HCT116 (cell line): Measurements from ENCODE around the gene PYGO2. TPM values are rescaled to one million over a fixed set of nuclear protein-coding genes. Genes with fewer than 3 reads are reported as not detected.

Source experiments
- ATAC-seq: fragments of 200-7000 bp; cut with Tn5 transposase; 2 replicates; pipeline ENCODE4 v1.9.1; 2020; ENCODE audit warnings: mild to moderate bottlenecking, moderate library complexity
- BruUV-seq: library from RNA; stranded (reverse); fragments of 400-500 nt; replicated peaks from 2 replicates; lab custom pipeline; 2021; lab: Mats Ljungman, UMichigan
- CTCF ChIA-PET: fragments of 300-600 bp; sonication (Branson Sonifier 250); formaldehyde crosslinking; loops from one replicate; lab custom pipeline; 2021; ENCODE audit warnings: antibody characterized with exemption; lab: Charles Lee
- POLR2A ChIA-PET: fragments of 300-600, 350-600 bp; sonication (Branson Sonifier 250); formaldehyde crosslinking; loops from one replicate; lab custom pipeline; 2021; ENCODE audit warnings: antibody characterized with exemption; lab: Charles Lee
- RAD21 ChIA-PET, 2 experiments: fragments of 300-600 bp; sonication (Branson Sonifier 250); formaldehyde crosslinking; loops; one replicate each; lab custom pipeline; 2023; ENCODE audit warnings: low total read pairs in 2 of 2; ENCODE audit not compliant: uncharacterized antibody in 2 of 2, unreplicated experiment in 2 of 2, low non-redundant PET in 1 of 2; lab: Charles Lee
- DNase-seq: peaks from one replicate; pipeline ENCODE4 v3.0.0-alpha.2; 2010; ENCODE audit warnings: low read depth, low spot score
- H2AFZ ChIP-seq: fragments of 200-600 bp; shearing (Covaris generic), sonication (generic); 2 replicates; pipeline ENCODE4 v1.6.1; 2017; ENCODE audit warnings: low read depth, mixed run types, mixed read lengths, antibody characterized with exemption, low read length; ENCODE audit not compliant: poor library complexity, severe bottlenecking
- H3K27ac ChIP-seq: 2 replicates; pipeline ENCODE4 v1.5.1; 2012; ENCODE audit warnings: low read depth, low read length
- H3K27me3 ChIP-seq: fragments of 200-600 bp; sonication (generic); 2 replicates; pipeline ENCODE4 v1.6.1; 2016; ENCODE audit warnings: mixed run types, low read length, mixed read lengths; ENCODE audit not compliant: insufficient read depth
- H3K36me3 ChIP-seq, 2 experiments: fragments of 200-500 bp in 1 of 2; fragments of 200-600 bp in 1 of 2; sonication (Bioruptor generic) in 1 of 2; sonication (generic) in 1 of 2; 2 replicates each; pipeline versions ENCODE4 v1.5.1 to v1.6.1; 2014 to 2016; ENCODE audit warnings: low read length in 2 of 2, inconsistent platforms in 1 of 2, mixed read lengths in 1 of 2, mixed run types in 1 of 2; ENCODE audit not compliant: insufficient read depth in 2 of 2, control insufficient read depth in 1 of 2
- H3K4me1 ChIP-seq, 2 experiments: fragments of 200-600 bp in 1 of 2; sonication (generic) in 1 of 2; 2 replicates each; pipeline versions ENCODE4 v1.5.1 to v1.6.1; 2012 to 2017; ENCODE audit warnings: low read length in 2 of 2, inconsistent platforms in 1 of 2, mild to moderate bottlenecking in 1 of 2, mixed read lengths in 1 of 2, mixed run types in 1 of 2, moderate library complexity in 1 of 2; ENCODE audit not compliant: insufficient read depth in 2 of 2, control insufficient read depth in 1 of 2
- H3K4me2 ChIP-seq: fragments of 200-600 bp; sonication (generic); 2 replicates; pipeline ENCODE4 v1.6.1; 2017; ENCODE audit warnings: mixed run types, low read length, mixed read lengths
- H3K4me3 ChIP-seq, 2 experiments: fragments of 200-600 bp in 1 of 2; sonication (generic) in 1 of 2; replicated peaks in 1 of 2; 2 replicates each; pipeline ENCODE4 v1.5.1; 2011 to 2016; ENCODE audit warnings: low read length in 2 of 2, control low read depth in 1 of 2, low read depth in 1 of 2, mild to moderate bottlenecking in 1 of 2, mixed read lengths in 1 of 2, mixed run types in 1 of 2
- H3K79me2 ChIP-seq: fragments of 200-600 bp; sonication (generic); 2 replicates; pipeline ENCODE4 v1.6.1; 2017; ENCODE audit warnings: mild to moderate bottlenecking, mixed run types, low read length, moderate library complexity, mixed read lengths; ENCODE audit not compliant: insufficient read depth
- H3K9ac ChIP-seq: fragments of 200-600 bp; sonication (generic); 2 replicates; pipeline ENCODE4 v1.6.1; 2016; ENCODE audit warnings: low read length, mixed read lengths
- H3K9me2 ChIP-seq: fragments of 200-600 bp; sonication (generic), shearing (Covaris generic); 2 replicates; pipeline ENCODE4 v1.6.1; 2017; ENCODE audit warnings: mixed run types, mild to moderate bottlenecking, moderate library complexity; ENCODE audit not compliant: insufficient read depth
- H3K9me3 ChIP-seq, 2 experiments: fragments of 200-500 bp in 1 of 2; fragments of 200-600 bp in 1 of 2; sonication (Bioruptor generic) in 1 of 2; sonication (generic) in 1 of 2; 2 replicates each; pipeline ENCODE4 v1.6.1; 2014 to 2017; ENCODE audit warnings: low read length in 2 of 2, mixed read lengths in 2 of 2, inconsistent platforms in 1 of 2, low read depth in 1 of 2, mild to moderate bottlenecking in 1 of 2, mixed run types in 1 of 2, moderate library complexity in 1 of 2; ENCODE audit not compliant: control insufficient read depth in 1 of 2, insufficient read depth in 1 of 2
- H4K20me1 ChIP-seq: fragments of 200-600 bp; sonication (generic), shearing (Covaris generic); 2 replicates; pipeline ENCODE4 v1.6.1; 2017; ENCODE audit warnings: mixed run types, mild to moderate bottlenecking, moderate library complexity; ENCODE audit not compliant: insufficient read depth
- CEBPB ChIP-seq: IDR thresholded peaks from 2 replicates; pipeline ENCODE4 v1.6.1; 2012; ENCODE audit warnings: low read depth
- EGR1 ChIP-seq: IDR thresholded peaks from 2 replicates; pipeline ENCODE4 v1.6.1; 2012; ENCODE audit warnings: low read depth
- EZH2 ChIP-seq: fragments of 200-600 bp; sonication (generic); IDR thresholded peaks from 2 replicates; pipeline ENCODE4 v1.6.1; 2017; ENCODE audit warnings: antibody characterized with exemption, mixed run types
- EZH2phosphoT487 ChIP-seq: fragments of 200-600 bp; IDR thresholded peaks from 2 replicates; pipeline ENCODE4 v1.6.1; 2018; ENCODE audit warnings: antibody characterized with exemption, borderline replicate concordance
- FOSL1 ChIP-seq: IDR thresholded peaks from 2 replicates; pipeline ENCODE4 v1.6.1; 2012; ENCODE audit warnings: low read depth
- POLR2A ChIP-seq: IDR thresholded peaks from 2 replicates; pipeline ENCODE4 v1.7.0; 2011; ENCODE audit warnings: borderline replicate concordance; ENCODE audit not compliant: insufficient read depth, insufficient read length; ENCODE audit errors: extremely low read depth
- RAD21 ChIP-seq: IDR thresholded peaks from 2 replicates; pipeline ENCODE4 v1.6.1; 2012; ENCODE audit warnings: low read depth, mild to moderate bottlenecking
- SP1 ChIP-seq: IDR thresholded peaks from 2 replicates; pipeline ENCODE4 v1.6.1; 2012; ENCODE audit warnings: low read depth
- TCF7L2 ChIP-seq: IDR thresholded peaks from 2 replicates; pipeline ENCODE4 v1.7.0; 2011; ENCODE audit warnings: borderline replicate concordance, inconsistent platforms; ENCODE audit not compliant: insufficient read depth, insufficient read length; ENCODE audit errors: extremely low read depth
- YY1 ChIP-seq: IDR thresholded peaks from 2 replicates; pipeline ENCODE4 v1.6.1; 2011; ENCODE audit warnings: low read length, low read depth, moderate library complexity, mild to moderate bottlenecking; ENCODE audit not compliant: insufficient replicate concordance; ENCODE audit errors: extremely low read depth
- ZFX ChIP-seq: fragments of 450-650 bp; IDR thresholded peaks from 2 replicates; pipeline ENCODE4 v1.6.1; 2017
- ZNF274 ChIP-seq: fragments of 200-500 bp; sonication (Bioruptor generic); IDR thresholded peaks from 2 replicates; pipeline ENCODE4 v1.6.1; 2014; ENCODE audit warnings: mild to moderate bottlenecking, low read depth, low read length, inconsistent platforms
- intact Hi-C: fragments of 100-400 bp; cut with micrococcal nuclease; formaldehyde crosslinking; loops from 2 replicates; pipeline ENCODE4 v1.10.0; 2022
- total RNA-seq: library from RNA; stranded (reverse); gene quantifications from one replicate; pipeline ENCODE4 v1.2.1, GENCODE V29; 2021; ENCODE audit not compliant: unreplicated experiment
- TF ChIP-seq, protein P1 (sequence below): IDR thresholded peaks from 2 replicates; pipeline ENCODE4 v1.6.1; 2011; ENCODE audit warnings: mild to moderate bottlenecking, low read length, moderate library complexity; ENCODE audit not compliant: insufficient replicate concordance; ENCODE audit errors: extremely low read depth
- TF ChIP-seq, protein P2 (sequence below): IDR thresholded peaks from 2 replicates; pipeline ENCODE4 v1.6.1; 2012
- TF ChIP-seq, protein P3 (sequence below): IDR thresholded peaks from 2 replicates; pipeline ENCODE4 v1.6.1; 2012; ENCODE audit warnings: low read depth

The PYGO2 gene
- total RNA-seq, 1 experiment from 2014 or later = 37.2 TPM

DNA sequence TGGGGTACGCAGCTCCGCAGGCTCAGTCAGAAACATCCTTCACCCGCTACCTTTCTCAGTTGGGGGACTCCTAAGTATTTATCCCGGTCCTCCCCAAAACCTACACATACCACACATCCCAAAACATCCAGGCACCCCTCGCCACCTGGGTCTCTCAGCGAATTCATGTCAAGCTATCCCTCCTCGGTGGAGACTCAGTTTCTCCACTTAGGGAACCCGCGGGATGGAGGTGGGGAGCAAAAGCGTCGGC lies 39.8 kb upstream of the PYGO2 start:
- H3K27me3 ChIP-seq = no peaks in the 10 kb centered on the region
- no peak; the same call in 1 of the 2 replicates for ATAC-seq
- ChIA-PET CTCF (interaction anchor here (0.9 to 1.8 kb wide), 6 partner anchors 15 to 166 kb away, joined by 3 to 7 read pairs (median 3); partner anchors contain the start of genes ADAM15 and SHC1), RAD21 (interaction anchor here in 1 of 2 experiments (0.6 kb wide), 1 partner anchor 69 kb away, joined by 4 read pairs; no protein-coding TSS in a partner anchor), POLR2A (interaction anchor here (0.7 to 1.8 kb wide), 5 partner anchors 10 to 68 kb away, joined by 3 read pairs; no protein-coding TSS in a partner anchor)
- TF ChIP-seq, protein P1, sequence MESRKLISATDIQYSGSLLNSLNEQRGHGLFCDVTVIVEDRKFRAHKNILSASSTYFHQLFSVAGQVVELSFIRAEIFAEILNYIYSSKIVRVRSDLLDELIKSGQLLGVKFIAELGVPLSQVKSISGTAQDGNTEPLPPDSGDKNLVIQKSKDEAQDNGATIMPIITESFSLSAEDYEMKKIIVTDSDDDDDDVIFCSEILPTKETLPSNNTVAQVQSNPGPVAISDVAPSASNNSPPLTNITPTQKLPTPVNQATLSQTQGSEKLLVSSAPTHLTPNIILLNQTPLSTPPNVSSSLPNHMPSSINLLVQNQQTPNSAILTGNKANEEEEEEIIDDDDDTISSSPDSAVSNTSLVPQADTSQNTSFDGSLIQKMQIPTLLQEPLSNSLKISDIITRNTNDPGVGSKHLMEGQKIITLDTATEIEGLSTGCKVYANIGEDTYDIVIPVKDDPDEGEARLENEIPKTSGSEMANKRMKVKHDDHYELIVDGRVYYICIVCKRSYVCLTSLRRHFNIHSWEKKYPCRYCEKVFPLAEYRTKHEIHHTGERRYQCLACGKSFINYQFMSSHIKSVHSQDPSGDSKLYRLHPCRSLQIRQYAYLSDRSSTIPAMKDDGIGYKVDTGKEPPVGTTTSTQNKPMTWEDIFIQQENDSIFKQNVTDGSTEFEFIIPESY = no peak
- TF ChIP-seq POLR2A (no peak), CEBPB (no peak), ZNF274 (no peak), EZH2 (no peak), RAD21 (no peak), SP1 (no peak), ZFX (no peak), FOSL1 (no peak), EGR1 (no peak), YY1 (no peak), EZH2phosphoT487 (no peak), TCF7L2 (no peak)
- TF ChIP-seq, protein P2, sequence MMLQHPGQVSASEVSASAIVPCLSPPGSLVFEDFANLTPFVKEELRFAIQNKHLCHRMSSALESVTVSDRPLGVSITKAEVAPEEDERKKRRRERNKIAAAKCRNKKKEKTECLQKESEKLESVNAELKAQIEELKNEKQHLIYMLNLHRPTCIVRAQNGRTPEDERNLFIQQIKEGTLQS = no peak
- TF ChIP-seq, protein P3, sequence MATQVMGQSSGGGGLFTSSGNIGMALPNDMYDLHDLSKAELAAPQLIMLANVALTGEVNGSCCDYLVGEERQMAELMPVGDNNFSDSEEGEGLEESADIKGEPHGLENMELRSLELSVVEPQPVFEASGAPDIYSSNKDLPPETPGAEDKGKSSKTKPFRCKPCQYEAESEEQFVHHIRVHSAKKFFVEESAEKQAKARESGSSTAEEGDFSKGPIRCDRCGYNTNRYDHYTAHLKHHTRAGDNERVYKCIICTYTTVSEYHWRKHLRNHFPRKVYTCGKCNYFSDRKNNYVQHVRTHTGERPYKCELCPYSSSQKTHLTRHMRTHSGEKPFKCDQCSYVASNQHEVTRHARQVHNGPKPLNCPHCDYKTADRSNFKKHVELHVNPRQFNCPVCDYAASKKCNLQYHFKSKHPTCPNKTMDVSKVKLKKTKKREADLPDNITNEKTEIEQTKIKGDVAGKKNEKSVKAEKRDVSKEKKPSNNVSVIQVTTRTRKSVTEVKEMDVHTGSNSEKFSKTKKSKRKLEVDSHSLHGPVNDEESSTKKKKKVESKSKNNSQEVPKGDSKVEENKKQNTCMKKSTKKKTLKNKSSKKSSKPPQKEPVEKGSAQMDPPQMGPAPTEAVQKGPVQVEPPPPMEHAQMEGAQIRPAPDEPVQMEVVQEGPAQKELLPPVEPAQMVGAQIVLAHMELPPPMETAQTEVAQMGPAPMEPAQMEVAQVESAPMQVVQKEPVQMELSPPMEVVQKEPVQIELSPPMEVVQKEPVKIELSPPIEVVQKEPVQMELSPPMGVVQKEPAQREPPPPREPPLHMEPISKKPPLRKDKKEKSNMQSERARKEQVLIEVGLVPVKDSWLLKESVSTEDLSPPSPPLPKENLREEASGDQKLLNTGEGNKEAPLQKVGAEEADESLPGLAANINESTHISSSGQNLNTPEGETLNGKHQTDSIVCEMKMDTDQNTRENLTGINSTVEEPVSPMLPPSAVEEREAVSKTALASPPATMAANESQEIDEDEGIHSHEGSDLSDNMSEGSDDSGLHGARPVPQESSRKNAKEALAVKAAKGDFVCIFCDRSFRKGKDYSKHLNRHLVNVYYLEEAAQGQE = no peak
- H3K79me2 ChIP-seq = peaks cover 37% of the 10 kb centered on the region
- peak overlapping the region; percentile 85 to 98 for H3K4me3 ChIP-seq
- no peaks in the 10 kb centered on the region; a peak in 1 of 4 replicates for H3K36me3 ChIP-seq
- H3K9ac ChIP-seq = peak overlapping the region; percentile 91
- H3K27ac ChIP-seq = peak overlapping the region; percentile 99
- no TSS peak for BruUV-seq
- no peaks in the 10 kb centered on the region for H3K9me2 ChIP-seq
- H4K20me1 ChIP-seq = no peaks in the 10 kb centered on the region
- H3K9me3 ChIP-seq = no peaks in the 10 kb centered on the region
- no peak for DNase-seq
- peak overlapping the region; percentile 96 for H3K4me2 ChIP-seq
- no peak overlapping the region for H2AFZ ChIP-seq
- H3K4me1 ChIP-seq = peaks cover 22 to 60% of the 10 kb centered on the region in 2 experiments
- intact Hi-C loops = loop anchor here (1.0 to 5.0 kb wide), 2 partner anchors 27 to 51 kb away; partner anchors contain the start of genes ADAM15 and CKS1B
